ENCODE results near the gene RASSF4. TPM values are rescaled to one million over a fixed set of nuclear protein-coding genes. Genes with fewer than 3 reads are reported as not detected.

RASSF4 gene
- total RNA-seq, 1 donor from 2014 or later: 12.3 TPM

DNA sequence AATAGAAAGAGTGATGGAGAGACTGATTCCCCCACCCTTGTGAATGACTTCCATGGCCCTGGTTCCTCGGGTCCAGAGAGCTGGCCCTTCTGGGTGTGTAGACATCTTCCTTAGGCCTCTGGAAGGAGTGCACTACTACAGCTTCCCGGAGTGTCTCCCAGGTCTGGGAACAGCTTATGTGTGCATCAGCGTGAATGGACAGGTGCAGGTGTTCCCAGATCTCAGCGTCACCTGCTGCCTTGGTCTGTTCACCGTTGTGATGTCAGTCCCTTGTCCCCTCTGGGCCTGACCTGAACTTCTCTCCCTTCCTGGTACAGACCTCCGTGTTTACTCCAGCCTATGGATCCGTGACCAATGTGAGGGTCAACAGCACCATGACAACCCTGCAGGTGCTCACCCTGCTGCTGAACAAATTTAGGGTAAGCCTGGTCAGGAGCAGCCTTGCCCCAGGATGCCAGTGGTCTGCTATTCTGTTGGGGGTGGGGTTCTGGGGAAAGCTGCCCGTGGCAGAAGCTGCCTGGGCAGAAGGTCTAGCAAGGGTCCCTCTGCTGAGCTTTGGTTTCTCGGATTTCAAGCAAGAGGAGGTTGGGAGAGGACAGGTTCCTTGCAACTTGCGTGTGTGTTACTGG, 29.5 kb downstream of the RASSF4 start:
- no peak for DNase-seq (ENCODE audit: low read depth, low spot score)

DNA sequence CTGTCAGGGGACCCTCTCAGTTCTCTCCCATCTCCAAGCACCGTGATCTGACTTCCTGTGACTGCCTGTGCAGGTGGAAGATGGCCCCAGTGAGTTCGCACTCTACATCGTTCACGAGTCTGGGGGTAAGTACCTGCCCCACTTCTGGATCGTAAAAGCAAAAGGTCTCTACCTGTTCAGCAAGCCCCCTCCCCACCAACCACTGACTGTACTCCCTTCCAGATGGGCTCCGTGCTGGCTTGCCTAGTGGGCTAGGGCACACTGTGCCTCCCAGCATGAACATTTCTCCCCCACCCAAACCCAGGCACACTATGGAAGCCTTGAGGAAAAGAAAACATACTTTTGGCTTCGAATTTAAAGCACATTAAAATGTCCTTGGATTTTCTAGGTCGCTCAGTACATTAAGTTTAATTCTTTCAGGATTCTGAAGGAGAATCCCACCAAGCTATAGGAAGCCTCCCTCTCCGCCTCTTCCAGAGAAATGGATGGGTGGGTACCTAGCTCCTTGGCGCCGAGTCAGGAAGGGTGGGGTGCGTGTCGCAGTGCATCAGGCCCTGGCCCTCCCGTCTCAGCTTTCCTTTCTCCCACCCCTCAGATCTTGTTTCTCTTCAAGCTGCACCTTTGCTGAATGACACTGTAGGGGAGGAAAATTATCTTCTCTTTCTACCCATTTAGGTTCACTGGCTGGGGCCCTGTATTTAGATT, 30.1 kb downstream of the RASSF4 start:
- DNase-seq (ENCODE audit: low read depth, low spot score): no peak

DNA sequence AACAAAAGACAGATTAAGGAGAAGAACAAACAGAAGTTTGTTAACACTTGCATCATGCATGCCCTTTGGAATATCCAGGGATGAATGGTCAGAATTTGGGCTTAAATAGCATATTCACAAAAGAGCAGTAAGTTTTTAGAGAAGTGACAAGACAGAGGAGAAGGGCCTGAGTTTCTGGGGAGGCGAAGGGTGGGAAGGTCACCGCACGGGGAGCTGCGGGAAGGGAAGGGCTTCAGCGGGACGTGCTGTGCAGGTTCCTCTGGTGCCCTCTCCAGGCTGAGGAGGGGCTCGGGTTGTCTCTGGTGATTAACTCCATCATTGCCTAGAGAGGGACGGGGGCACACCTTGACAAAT, 30.7 kb downstream of the RASSF4 start:
- no peak for DNase-seq (ENCODE audit: low read depth, low spot score)

DNA sequence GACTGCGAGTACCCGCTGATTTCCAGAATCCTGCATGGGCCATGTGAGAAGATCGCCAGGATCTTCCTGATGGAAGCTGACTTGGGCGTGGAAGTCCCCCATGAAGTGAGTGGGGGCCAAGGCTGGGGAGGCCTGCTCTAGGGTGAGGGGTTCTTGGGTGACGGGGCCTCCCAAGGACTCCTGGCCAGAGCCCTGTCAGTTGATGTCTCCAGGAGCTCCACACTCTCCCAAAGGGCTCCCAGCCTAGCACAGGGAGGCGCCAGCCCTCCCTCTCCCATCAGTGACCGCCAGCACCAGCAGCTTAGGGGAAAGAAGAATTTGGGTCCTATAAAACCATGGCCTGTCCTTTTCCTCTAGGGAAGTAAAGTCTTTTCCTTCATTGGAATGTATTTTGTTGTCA, 31.4 kb downstream of the RASSF4 start:
- DNase-seq (ENCODE audit: low read depth, low spot score): no peak

DNA sequence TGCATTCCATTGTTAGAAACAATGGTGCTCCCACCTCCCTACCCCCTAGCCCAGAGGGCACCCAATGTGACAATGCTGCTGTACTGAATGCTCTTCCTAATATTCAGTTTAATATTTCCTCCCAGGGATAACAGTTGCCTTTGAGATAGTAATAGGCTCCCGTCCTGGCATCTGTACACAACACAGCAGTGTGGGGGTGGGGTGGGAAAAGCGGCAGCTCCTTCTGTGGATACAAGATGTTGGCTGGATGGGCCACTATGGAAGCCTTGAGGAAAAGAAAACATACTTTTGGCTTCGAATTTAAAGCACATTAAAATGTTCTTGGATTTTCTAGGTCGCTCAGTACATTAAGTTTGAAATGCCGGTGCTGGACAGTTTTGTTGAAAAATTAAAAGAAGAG, 32.0 kb downstream of the RASSF4 start:
- no peak for DNase-seq (ENCODE audit: low read depth, low spot score)

DNA sequence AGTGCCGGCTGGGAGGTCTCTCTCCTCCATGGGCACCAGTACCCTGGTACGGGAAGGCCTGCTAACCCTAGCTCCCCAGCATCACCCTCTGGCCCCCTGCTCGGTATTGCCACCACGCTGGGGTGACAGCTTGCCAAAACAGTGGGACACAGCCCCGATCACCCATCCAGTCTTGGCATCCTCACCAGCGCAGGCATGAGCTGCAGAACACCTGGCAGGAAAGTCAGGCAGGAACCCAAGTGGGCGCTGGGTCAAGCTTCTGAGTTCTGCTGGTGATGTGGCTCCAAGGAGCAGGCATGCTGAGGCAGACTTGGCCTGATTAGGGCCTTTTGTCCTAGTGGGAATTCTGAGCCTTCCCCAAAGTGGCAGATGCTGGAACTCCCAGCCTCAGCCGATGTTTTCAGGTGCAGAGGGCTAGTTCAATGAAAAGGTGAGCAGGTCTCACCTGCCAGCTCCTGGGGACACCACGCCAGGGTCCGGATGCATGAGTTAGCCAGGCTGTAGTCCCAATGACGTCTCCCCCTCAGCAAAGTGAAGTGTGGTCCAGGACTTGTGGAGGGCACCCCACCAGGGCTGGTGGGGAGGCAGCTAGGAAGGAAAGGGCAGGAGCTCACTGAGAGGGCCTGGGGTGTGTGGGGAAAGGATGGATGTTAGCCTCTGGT, 32.6 kb downstream of the RASSF4 start:
- no peak for DNase-seq (ENCODE audit: low read depth, low spot score)

DNA sequence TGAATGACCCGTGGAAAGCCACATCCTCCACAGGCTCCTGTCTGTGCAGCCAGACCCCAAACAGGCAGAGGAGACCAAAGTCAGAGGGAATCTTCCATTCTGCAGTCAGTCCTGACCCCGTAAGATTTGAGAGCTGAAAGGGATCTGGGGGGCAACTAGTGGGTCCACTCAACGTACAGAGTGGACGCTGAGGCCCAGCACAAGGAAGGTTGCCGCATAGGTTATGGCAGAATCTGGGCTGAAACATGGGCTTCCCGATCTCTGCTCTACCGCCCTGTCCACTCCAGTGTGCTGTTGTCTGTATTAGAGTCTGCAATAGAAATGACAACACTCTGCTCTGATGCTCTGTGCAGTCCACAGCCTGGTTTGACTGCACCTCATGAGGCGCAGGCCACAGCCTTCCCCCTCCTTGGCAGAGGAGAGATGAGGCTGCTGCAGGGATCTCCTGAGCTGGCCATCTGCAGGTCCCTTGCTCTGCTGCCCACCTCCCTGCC, 33.2 kb downstream of the RASSF4 start:
- no peak for DNase-seq (ENCODE audit: low read depth, low spot score)

DNA sequence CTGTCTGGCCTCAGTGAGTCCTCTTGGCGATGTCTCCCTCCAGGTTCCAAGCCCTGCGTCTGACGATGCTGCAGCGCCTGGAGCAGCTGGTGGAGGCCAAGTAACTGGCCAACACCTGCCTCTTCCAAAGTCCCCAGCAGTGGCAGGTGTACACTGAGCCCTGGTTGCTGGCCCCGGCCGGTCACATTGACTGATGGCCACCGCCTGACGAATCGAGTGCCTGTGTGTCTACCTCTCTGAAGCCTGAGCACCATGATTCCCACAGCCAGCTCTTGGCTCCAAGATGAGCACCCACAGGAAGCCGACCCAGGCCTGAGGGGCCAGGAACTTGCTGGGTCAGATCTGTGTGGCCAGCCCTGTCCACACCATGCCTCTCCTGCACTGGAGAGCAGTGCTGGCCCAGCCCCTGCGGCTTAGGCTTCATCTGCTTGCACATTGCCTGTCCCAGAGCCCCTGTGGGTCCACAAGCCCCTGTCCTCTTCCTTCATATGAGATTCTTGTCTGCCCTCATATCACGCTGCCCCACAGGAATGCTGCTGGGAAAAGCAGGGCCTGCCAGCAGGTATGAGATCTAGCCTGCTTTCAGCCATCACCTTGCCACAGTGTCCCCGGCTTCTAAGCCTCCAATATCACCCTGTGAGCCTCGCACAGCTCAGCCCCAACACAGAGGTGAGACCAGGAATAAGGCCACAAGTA, 33.8 kb downstream of the RASSF4 start:
- DNase-seq (ENCODE audit: low read depth, low spot score): no peak

DNA sequence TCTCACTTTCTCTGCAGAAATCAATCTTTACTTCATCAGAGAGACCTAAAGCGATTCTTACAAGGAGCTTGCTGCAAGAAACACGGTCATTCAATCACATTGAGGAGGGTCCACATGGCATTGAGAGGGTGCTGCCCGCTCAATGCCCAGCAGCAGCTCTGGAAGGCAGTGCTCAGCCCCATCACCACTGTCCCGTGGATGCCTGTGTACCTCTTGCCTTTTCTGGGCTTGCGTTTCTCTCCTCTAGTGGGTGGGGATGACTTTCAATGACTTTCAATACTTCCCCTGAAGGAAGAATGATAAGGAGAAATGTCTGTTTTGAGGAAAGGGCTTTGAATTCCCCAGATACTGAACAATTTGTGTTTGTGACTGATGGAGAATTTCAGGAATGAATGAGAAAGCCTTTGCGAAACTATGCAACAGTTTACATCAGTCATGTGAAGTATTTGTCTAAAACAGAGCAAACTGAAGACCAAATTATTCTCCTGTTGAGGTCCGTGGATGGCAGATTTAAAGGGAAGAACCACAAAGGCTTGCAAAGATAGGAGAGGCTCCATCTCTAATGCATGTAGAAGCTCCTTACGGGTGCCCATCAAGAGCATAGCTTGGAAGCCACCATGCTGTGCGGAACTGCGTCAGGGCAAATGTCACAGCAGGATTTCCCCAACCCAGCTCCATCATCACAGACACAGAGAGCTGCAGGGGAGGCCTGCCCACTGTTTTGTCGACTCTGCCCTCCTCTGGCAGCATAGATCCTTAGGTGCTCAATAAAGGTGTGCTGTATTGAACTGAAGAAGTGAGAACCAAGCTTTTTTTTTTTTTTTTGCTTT, 34.5 kb downstream of the RASSF4 start:
- DNase-seq (ENCODE audit: low read depth, low spot score): no peak

DNA sequence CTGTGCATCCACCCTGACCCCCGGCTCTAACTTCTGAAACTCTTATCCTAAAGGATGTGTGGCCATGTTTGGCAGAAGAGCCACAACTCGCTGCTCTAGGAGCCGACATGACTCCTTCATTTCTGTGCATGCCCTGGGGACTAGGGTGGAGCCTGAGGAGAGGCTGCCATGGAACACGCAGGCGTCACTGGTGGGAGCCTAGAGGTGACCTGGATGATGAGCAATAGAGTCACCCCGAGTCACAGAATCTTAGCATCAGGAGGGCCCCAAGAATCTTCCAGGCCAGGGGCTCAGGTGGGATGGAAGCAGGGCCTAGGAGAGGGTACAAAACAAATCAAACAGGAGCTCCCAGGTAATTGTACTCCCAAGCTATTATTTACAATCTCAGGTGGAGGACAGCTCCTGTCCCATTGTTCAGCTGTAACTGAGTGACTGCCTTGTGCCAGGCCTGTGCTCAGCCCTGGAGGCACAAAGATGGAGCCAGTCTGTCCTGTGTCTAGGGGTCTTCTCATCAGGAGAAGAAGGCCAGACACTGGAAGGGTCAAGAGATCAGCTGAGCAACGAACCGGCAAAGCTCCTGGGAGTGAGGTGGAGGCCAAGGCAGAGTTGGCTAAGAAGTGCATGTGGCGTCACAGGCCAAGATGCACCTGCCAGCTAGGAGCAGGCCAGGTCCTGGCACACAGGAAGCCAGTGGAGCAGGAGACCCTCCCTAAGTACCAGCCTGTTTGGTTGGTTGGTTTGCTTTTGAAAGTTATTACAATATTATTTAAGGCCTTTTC, 35.3 kb downstream of the RASSF4 start:
- no peak for DNase-seq (ENCODE audit: low read depth, low spot score)

DNA sequence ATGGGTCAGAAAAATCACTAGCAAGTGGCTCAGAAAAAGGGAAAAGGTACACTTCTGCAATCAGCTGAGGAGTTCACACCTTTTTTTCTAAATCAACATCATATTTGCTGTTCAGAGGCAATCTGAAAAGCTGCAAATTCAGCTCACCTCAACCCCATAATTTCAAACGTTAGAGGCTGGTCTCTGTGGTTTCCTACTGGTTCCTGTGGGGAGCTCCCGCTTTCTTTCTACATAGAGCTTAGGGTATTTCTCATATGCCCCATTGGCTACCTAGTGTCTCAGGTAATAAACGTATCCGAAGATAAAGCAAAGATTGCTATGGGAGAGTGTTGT, 35.9 kb downstream of the RASSF4 start:
- no peak for DNase-seq (ENCODE audit: low read depth, low spot score)

DNA sequence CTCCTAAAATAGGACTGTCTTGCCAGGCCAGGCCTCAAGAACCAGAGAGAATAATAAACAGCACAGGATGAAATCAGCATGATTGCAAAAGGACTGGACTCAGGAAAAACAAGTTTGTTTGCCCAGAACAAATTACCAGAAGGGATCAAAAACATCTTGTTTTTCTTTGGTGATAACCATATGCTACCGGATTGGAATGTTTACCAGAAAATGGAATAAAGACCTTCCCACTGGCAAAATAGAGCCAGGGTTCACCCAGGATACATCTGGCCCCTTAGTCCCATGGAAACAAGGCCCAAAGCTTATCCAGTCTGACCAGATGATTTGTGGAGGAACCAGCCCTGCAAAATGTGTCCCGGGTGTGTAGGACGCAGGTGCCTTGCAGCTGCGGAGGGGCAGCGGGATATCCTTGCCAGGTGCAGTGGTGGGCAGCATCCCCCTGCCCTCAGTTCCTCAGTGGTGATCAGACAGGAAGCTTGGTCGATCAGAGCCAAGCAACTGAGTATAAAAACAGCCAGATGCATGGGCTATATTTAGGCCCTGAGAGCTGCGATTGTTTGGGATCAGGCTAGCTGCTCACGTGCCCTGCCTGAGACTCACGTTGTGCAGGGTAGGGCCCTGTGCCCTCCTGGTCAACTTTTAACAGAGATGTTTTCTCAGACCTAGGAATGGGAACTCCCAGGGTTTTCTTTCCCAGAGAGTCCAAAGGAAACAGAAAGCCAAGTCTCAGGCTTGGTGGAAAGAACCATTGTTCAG, 36.5 kb downstream of the RASSF4 start:
- peak; percentile 95 for DNase-seq (ENCODE audit: low read depth, low spot score)

DNA sequence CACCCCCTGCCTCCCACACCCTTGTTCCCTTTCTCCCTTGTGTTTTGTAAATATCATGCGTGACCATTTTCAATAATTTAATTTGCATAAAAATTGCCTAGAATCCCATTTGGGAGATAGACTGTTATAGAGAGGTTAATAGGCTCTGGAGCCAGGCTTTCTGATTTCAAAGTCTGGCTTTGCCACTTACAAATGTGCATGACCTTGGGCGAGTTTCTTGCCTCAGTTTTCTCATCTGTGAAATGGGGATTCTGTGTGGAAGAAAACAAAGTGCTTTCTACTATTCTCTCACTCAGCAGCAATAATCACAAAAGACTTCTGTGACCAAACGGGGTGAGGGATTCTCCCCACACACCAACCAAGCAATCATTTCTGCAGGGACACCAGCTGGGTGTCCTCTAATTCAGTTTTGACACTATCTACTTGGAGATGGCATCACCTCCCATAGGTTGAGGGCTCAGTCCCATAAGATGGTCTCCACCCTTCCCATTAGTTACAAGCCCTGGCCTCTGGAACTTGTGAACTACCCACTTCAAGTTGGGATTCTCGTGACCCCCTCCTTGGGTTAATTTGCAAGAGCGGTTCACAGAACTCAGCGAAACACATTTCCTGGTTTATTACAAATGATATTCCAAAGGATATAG, 37.6 kb downstream of the RASSF4 start:
- no peak for DNase-seq (ENCODE audit: low read depth, low spot score)

DNA sequence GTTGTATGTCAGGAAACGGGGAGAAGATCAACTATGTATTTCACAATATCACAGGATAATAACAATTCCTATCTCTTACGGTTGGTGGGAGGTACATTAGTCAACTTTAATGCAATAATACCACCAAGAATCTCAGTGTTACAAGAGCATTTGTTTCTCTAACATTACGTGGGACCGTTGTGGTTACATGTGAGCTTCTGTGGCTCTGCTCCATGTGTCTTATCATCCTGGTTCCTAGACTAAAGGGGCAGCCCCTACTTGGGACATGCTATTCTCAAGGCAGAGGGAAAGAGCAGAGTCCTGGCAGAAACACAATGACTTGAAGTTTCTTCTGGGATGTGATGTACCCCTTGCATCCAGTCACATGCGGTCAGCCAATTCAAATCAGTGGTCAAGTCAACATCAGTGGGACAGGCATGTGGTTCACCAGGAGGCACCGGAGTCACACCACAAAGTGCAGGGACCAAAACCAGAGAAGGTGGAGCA, 38.6 kb downstream of the RASSF4 start:
- no peak for DNase-seq (ENCODE audit: low read depth, low spot score)

DNA sequence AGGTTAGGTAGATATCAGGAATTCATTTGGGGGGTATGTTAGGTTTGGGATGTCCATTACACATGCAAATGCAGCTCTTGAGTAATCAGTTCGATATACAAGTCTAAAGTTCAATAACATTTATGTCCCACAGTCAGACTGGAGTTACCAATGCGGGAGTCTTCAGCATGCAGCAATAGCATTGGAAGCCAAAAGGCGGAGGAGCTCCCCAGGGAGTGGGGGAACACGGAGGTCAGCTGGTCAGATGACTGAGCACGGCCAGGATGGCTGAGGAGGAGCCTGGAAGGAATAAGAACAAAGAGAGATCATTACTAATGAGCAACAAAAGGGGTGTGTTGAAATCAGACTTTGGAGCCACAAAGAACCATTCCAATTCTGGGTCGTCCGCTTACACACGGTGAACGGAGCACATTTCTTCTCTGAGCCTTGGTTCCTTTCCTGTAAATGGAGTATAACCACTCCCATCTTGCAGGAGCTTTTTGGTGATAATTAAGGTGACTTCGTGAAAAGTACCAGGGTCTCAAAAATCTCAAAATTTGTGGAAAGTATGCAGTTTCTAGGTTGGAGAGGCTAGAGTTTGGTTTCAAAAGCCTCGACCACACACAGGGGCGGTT, 40.6 kb downstream of the RASSF4 start:
- DNase-seq (ENCODE audit: low read depth, low spot score): peak; percentile 39

DNA sequence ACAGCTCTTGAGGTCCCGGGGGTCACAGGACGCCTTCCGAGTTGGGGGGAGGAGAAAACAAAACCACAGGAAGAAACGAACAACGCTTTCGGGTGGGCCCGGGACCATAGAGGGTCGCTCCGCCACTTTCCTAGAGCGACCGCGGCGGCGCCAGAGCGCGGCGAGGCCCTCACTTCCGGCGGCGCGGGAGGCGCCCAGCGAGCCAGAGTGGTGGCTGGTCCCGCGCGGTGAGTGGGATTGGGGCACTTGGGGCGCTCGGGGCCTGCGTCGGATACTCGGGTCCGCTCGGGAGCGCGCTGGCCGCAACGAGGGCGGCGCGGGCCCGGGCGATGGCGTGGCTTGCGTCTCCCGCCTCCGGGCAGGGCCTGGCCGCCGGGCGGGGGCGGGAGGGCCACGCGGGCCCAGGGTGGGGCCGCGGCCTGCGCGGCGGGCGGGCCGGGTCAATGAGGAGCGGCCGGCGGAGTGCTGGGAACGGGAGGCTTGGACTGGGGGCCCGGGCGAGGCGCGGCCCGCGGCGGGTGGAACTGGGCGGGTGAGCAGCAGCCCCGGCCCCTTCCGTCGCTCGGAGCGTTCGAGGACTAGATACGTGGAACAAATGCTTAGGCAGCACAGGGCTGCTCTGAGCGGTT, 41.3 kb downstream of the RASSF4 start, which contains the start of gene ZNF22:
ZNF22 (plus strand) TSS at position 172 of the 629 bp plus-strand sequence. CDS start 2,446 bp downstream, outside the sequence.
- DNase-seq (ENCODE audit: low read depth, low spot score): no peak

DNA sequence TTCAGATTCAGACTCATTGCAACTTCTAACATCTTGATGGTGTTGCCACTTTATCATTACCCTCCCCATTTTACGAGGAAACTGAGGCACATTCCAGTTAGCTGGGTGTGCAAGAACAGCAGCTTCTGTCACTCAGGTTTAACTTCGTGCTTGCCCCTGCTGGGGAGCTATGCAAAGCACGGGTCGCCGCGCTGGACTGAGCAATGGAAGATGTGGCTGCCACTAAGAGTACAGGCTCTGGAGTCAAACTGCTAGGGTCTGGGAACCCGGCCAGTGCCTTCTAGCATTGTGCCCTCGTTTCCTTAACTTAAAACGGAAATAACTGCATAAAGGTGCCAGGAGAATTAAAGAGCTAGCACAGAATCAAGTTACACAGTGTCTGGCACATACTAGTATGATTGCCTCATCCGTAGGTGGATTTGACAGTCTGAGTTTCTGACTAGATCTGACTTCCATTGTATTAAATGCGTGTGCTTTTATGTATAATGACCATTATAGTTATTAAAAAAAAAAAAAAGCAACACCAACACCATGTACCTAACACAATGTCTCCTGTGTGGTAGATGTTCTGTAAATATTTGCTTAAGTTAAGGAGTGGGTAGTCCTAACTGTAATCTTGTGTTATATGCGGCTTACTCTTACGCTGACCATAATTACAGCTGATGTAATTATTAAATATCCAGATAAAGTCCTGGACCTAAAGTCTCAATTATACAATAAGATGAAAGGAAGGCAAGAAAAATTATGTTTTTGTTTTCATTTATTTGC, 42.0 kb downstream of the RASSF4 start:
- no peak for DNase-seq (ENCODE audit: low read depth, low spot score)
